ENCODE measurements around the gene STAT6.
A peak's percentile ranks its signal among the peaks of the same experiment; 100 is the strongest.

STAT6 gene

GRCh38 chr12:57097554-57097835 is 13.7 kb downstream of the STAT6 start:
- no peak overlapping the region for H3K4me3 ChIP-seq (ENCODE audit: low read depth, low read length)
- CTCF ChIA-PET = interaction anchor here (1.0 to 6.0 kb wide), 6 partner anchors 14 to 91 kb away, joined by 3 to 43 read pairs (median 16); partner anchors contain the start of genes NEMP1, STAT6, TAC3 and ZBTB39
- H3K4me1 ChIP-seq (ENCODE audit: control insufficient read depth, insufficient read depth, low read length) = no peaks in the 10 kb centered on the region
- no peak overlapping the region for H3K27ac ChIP-seq (ENCODE audit: extremely low read depth, low read depth, low read length)
- POLR2A ChIA-PET = interaction anchor here (1.1 to 2.6 kb wide), 3 partner anchors 8 to 19 kb away, joined by 3 to 11 read pairs (median 8); partner anchors contain the start of genes NAB2, NEMP1 and STAT6
- TF ChIP-seq SP7 (tag by site-specific recombination; IDR thresholded peaks at IDR 0.05) (peak; percentile 41; the same call in 1 of the 2 replicates), ZNF302 (tag by site-specific recombination; IDR thresholded peaks at IDR 0.05; ENCODE audit: low read depth) (no peak)
- H3K9me3 ChIP-seq (ENCODE audit: control insufficient read depth, insufficient read depth, low read depth, low read length) = no peaks in the 10 kb centered on the region
- H3K36me3 ChIP-seq (ENCODE audit: control insufficient read depth in 2 of 2, insufficient read depth in 1 of 2, low read length in 2 of 2) = peaks cover 0 to 47% of the 10 kb centered on the region in 2 experiments; a peak in 1 of 3 replicates

- ChIA-PET POLR2A (interaction anchor here (2.6 kb wide), 2 partner anchors 15 to 18 kb away, joined by 8 to 11 read pairs; partner anchors contain the start of genes NEMP1 and STAT6), CTCF (interaction anchor here (0.7 to 6.0 kb wide), 6 partner anchors 15 to 117 kb away, joined by 3 to 43 read pairs (median 16); partner anchors contain the start of genes NEMP1, STAT6 and TAC3)
- Histone ChIP-seq H3K4me1 (ENCODE audit: control insufficient read depth, insufficient read depth, low read length) (no peaks in the 10 kb centered on the region), H3K27ac (ENCODE audit: extremely low read depth, low read depth, low read length) (no peak overlapping the region), H3K4me3 (ENCODE audit: low read depth, low read length) (no peak overlapping the region), H3K9me3 (ENCODE audit: control insufficient read depth, insufficient read depth, low read depth, low read length) (no peaks in the 10 kb centered on the region), H3K36me3 (ENCODE audit: control insufficient read depth in 2 of 2, insufficient read depth in 1 of 2, low read length in 2 of 2) (peaks cover 0 to 52% of the 10 kb centered on the region in 2 experiments; a peak in 1 of 3 replicates)
- TF ChIP-seq ZIC2 (tag by site-specific recombination; IDR thresholded peaks at IDR 0.05) = peak; percentile 69
- no peak for TF ChIP-seq BCL6B (tag by site-specific recombination; IDR thresholded peaks at IDR 0.05)
Measured at GRCh38 chr12:57096748-57097553, 14.2 kb downstream of the STAT6 start.

- H3K36me3 ChIP-seq (ENCODE audit: control insufficient read depth in 2 of 2, insufficient read depth in 1 of 2, low read length in 2 of 2) = peaks cover 0 to 59% of the 10 kb centered on the region in 2 experiments; a peak in 1 of 3 replicates
- ChIA-PET CTCF (interaction anchor here (3.1 to 6.0 kb wide), 3 partner anchors 16 to 27 kb away, joined by 15 to 43 read pairs (median 38); partner anchors contain the start of genes NEMP1 and STAT6), POLR2A (no interaction called here)
- H3K9me3 ChIP-seq (ENCODE audit: control insufficient read depth, insufficient read depth, low read depth, low read length) = no peaks in the 10 kb centered on the region
- no peak overlapping the region for H3K27ac ChIP-seq (ENCODE audit: extremely low read depth, low read depth, low read length)
- no peaks in the 10 kb centered on the region for H3K4me1 ChIP-seq (ENCODE audit: control insufficient read depth, insufficient read depth, low read length)
- H3K4me3 ChIP-seq (ENCODE audit: low read depth, low read length) = no peak overlapping the region
- no peak for TF ChIP-seq ZNF350 (tag by site-specific recombination; IDR thresholded peaks at IDR 0.05)
- no peak for TF ChIP-seq ZNF513 (tag by site-specific recombination; IDR thresholded peaks at IDR 0.05)
- TF ChIP-seq, protein P1, sequence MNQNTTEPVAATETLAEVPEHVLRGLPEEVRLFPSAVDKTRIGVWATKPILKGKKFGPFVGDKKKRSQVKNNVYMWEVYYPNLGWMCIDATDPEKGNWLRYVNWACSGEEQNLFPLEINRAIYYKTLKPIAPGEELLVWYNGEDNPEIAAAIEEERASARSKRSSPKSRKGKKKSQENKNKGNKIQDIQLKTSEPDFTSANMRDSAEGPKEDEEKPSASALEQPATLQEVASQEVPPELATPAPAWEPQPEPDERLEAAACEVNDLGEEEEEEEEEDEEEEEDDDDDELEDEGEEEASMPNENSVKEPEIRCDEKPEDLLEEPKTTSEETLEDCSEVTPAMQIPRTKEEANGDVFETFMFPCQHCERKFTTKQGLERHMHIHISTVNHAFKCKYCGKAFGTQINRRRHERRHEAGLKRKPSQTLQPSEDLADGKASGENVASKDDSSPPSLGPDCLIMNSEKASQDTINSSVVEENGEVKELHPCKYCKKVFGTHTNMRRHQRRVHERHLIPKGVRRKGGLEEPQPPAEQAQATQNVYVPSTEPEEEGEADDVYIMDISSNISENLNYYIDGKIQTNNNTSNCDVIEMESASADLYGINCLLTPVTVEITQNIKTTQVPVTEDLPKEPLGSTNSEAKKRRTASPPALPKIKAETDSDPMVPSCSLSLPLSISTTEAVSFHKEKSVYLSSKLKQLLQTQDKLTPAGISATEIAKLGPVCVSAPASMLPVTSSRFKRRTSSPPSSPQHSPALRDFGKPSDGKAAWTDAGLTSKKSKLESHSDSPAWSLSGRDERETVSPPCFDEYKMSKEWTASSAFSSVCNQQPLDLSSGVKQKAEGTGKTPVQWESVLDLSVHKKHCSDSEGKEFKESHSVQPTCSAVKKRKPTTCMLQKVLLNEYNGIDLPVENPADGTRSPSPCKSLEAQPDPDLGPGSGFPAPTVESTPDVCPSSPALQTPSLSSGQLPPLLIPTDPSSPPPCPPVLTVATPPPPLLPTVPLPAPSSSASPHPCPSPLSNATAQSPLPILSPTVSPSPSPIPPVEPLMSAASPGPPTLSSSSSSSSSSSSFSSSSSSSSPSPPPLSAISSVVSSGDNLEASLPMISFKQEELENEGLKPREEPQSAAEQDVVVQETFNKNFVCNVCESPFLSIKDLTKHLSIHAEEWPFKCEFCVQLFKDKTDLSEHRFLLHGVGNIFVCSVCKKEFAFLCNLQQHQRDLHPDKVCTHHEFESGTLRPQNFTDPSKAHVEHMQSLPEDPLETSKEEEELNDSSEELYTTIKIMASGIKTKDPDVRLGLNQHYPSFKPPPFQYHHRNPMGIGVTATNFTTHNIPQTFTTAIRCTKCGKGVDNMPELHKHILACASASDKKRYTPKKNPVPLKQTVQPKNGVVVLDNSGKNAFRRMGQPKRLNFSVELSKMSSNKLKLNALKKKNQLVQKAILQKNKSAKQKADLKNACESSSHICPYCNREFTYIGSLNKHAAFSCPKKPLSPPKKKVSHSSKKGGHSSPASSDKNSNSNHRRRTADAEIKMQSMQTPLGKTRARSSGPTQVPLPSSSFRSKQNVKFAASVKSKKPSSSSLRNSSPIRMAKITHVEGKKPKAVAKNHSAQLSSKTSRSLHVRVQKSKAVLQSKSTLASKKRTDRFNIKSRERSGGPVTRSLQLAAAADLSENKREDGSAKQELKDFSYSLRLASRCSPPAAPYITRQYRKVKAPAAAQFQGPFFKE (tag by site-specific recombination; IDR thresholded peaks at IDR 0.05; ENCODE audit: borderline replicate concordance) = no peak
- peak; percentile 17; the same call in 1 of the 2 replicates for TF ChIP-seq KLF1 (tag by site-specific recombination; IDR thresholded peaks at IDR 0.05)
- no peak for TF ChIP-seq ZNF76 (tag by site-specific recombination; IDR thresholded peaks at IDR 0.05; ENCODE audit: borderline replicate concordance, low read depth)
- TF ChIP-seq ZBTB49 (tag by site-specific recombination; IDR thresholded peaks at IDR 0.05; ENCODE audit: low read depth) = no peak
- 0 out of 2 replicates have a peak, but pooled peaks have one; percentile 13 for TF ChIP-seq ZNF341 (tag by site-specific recombination; IDR thresholded peaks at IDR 0.05; ENCODE audit: low read depth)
- no peak for TF ChIP-seq ZNF140 (tag by site-specific recombination; IDR thresholded peaks at IDR 0.05)
- TF ChIP-seq ZIC2 (tag by site-specific recombination; IDR thresholded peaks at IDR 0.05) = no peak
- TF ChIP-seq ZNF362 (tag by site-specific recombination; IDR thresholded peaks at IDR 0.05) = no peak
- TF ChIP-seq HOXA7 (CRISPR knock-in tag; IDR thresholded peaks at IDR 0.05; ENCODE audit: borderline replicate concordance) = no peak
- TF ChIP-seq ZBTB7A (tag by site-specific recombination; IDR thresholded peaks at IDR 0.05; ENCODE audit: low read depth) = no peak
- no peak for TF ChIP-seq ZNF121 (tag by site-specific recombination; IDR thresholded peaks at IDR 0.05)
Measured at GRCh38 chr12:57096099-57096572, 15.0 kb downstream of the STAT6 start.
